ENCODE measurements around the gene UBE2R2. TPM values are rescaled to one million over a fixed set of nuclear protein-coding genes. Genes with fewer than 3 reads are reported as not detected.

The UBE2R2 gene
- total RNA-seq, 1 experiment from 2014 or later, result 52.1 TPM

- H3K4me3 Mint-ChIP-seq, result no peak overlapping the region
- H3K36me3 Mint-ChIP-seq (ENCODE audit: insufficient read depth in 1 of 3, low read depth in 3 of 3), result peaks cover 35 to 92% (median 66%) of the 10 kb centered on the region in 3 experiments; a peak in 6 of 7 replicates
- no peaks in the 10 kb centered on the region for H3K9me3 ChIP-seq (ENCODE audit: control insufficient read depth, low read depth, low read length)
- H3K4me1 Mint-ChIP-seq, result peaks cover 6 to 20% of the 10 kb centered on the region in 2 experiments
- H3K4me2 ChIP-seq (ENCODE audit: insufficient read depth, insufficient read length, low read length), result no peak overlapping the region
- H3K23ac ChIP-seq (ENCODE audit: insufficient read length, low read depth, low read length), result no peak overlapping the region
- no peaks in the 10 kb centered on the region for H3K23me2 ChIP-seq (ENCODE audit: insufficient read length, low read depth, low read length, poor library complexity, severe bottlenecking)
- no peaks in the 10 kb centered on the region for H3K79me2 ChIP-seq (ENCODE audit: insufficient read depth, low read length)
- H2BK5ac ChIP-seq (ENCODE audit: insufficient read length, low read length), result no peak overlapping the region
- peaks cover 1% of the 10 kb centered on the region; the same call in 1 of the 2 replicates for H3K27me3 ChIP-seq (ENCODE audit: insufficient read depth, low read length)
- no peak overlapping the region for H2BK12ac ChIP-seq (ENCODE audit: insufficient read length, low read depth, low read length)
- no peaks in the 10 kb centered on the region; a peak in 1 of 5 replicates for H3K9me3 Mint-ChIP-seq
- no peak overlapping the region for H2AFZ ChIP-seq (ENCODE audit: low read length)
- no peak overlapping the region for H3K27ac ChIP-seq (ENCODE audit: insufficient read length, low read depth, low read length)
- H4K20me1 ChIP-seq (ENCODE audit: control insufficient read depth, insufficient read depth, insufficient read length), result no peaks in the 10 kb centered on the region
- no peak overlapping the region for H3K18ac ChIP-seq (ENCODE audit: insufficient read length, low read depth, low read length)
- peak; percentile 81 for TF ChIP-seq CTCF (conservative IDR thresholded peaks at IDR 0.05)
- DNase-seq, result peak; percentile 76
- WGBS (ENCODE audit: extremely low coverage, insufficient read length, low lambda C conversion rate), result no CpG with 5 or more reads among the region's 17 CpGs
- no peak overlapping the region for H2BK20ac ChIP-seq (ENCODE audit: low read depth, low read length, poor library complexity, severe bottlenecking)
- H4K91ac ChIP-seq (ENCODE audit: insufficient read length, low read depth, low read length), result no peak overlapping the region
- H4K8ac ChIP-seq (replicated peaks; ENCODE audit: insufficient read length, low read depth, low read length), result no peak overlapping the region
- no peak overlapping the region for H3K14ac ChIP-seq (ENCODE audit: insufficient read depth, low read length)
- no peaks in the 10 kb centered on the region for H3K4me1 ChIP-seq (ENCODE audit: insufficient read depth, low read length)
- H2AK5ac ChIP-seq (ENCODE audit: insufficient read length, low read length), result no peak overlapping the region
- H3K27ac Mint-ChIP-seq, result peak overlapping the region; percentile 89 to 98 (median 94)
- no peak overlapping the region for H2BK120ac ChIP-seq (ENCODE audit: low read depth, low read length, poor library complexity, severe bottlenecking)
- peaks cover 1% of the 10 kb centered on the region; the same call in 1 of the 2 replicates for H3K27me3 Mint-ChIP-seq (ENCODE audit: low read depth)
- no peaks in the 10 kb centered on the region for H3K79me1 ChIP-seq (ENCODE audit: insufficient read depth, low read depth, low read length, poor library complexity, severe bottlenecking)
- H3K9ac ChIP-seq (ENCODE audit: extremely low read depth, insufficient read length, low read length), result no peak overlapping the region
- no peak overlapping the region for H4K5ac ChIP-seq (ENCODE audit: insufficient read length, low read depth, low read length)
- no peak overlapping the region for H2BK15ac ChIP-seq (ENCODE audit: low read depth, low read length)
- H3K4ac ChIP-seq (ENCODE audit: low read depth, low read length), result no peak overlapping the region
- H3T11ph ChIP-seq (ENCODE audit: low read length), result no peak overlapping the region
- H3K56ac ChIP-seq (ENCODE audit: insufficient read length, low read depth, low read length), result no peak overlapping the region
Measured at GRCh38 chr9:33924978-33925797, 108.2 kb downstream of the UBE2R2 start.
